A673 (cell line): Measurements from ENCODE around the gene WDR20.

ENCODE experiments used
- EZH2 ChIP-seq: fragments of 200-600 bp; sonication (generic); IDR thresholded peaks from 2 replicates; pipeline ENCODE4 v1.6.1; 2017; ENCODE audit warnings: borderline replicate concordance, low read depth, mild to moderate bottlenecking, mixed read lengths, antibody characterized with exemption, low read length; ENCODE audit not compliant: poor library complexity, severe bottlenecking
- TF ChIP-seq, protein P1 (sequence below): fragments of 300-800, 200-600 bp; sonication (generic); conservative IDR thresholded peaks from 2 replicates; pipeline ENCODE4 v1.5.1; 2017; ENCODE audit warnings: low read depth, mild to moderate bottlenecking, antibody characterized with exemption, low read length, moderate library complexity, mixed read lengths

DNA sequence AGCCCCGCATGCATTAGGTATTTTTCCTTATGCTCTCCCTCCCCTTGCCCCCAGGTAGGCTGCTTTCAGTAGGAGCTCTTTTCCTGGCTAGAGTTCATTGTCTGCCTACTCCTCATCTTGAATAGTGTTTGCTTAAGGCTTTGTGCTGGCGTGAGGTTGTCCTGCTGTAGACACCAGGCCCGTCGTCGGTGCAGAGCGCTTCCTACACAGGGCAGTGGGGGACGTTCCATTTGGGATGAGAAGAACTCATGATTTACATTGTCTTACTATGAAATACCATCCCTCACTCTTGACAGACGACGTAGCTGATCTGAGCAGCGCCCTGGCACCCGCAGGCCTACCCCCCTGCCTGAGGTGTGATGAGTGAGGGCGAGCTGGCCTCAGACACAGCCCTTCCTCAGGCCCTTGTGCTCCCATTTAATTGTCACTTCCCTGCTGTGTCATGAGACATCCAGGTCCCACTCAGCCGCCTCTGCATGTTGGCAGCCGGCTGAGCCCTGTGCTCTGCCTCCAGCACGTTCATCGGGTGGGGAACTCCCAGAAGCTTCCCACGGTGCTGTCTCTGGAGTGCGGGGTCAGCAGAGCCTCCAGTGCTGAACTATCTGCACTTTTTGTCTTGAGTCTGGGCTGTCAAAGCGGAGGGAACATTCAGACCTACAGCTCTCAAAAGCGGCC lies 76.0 kb downstream of the WDR20 start:
- TF ChIP-seq, protein P1, sequence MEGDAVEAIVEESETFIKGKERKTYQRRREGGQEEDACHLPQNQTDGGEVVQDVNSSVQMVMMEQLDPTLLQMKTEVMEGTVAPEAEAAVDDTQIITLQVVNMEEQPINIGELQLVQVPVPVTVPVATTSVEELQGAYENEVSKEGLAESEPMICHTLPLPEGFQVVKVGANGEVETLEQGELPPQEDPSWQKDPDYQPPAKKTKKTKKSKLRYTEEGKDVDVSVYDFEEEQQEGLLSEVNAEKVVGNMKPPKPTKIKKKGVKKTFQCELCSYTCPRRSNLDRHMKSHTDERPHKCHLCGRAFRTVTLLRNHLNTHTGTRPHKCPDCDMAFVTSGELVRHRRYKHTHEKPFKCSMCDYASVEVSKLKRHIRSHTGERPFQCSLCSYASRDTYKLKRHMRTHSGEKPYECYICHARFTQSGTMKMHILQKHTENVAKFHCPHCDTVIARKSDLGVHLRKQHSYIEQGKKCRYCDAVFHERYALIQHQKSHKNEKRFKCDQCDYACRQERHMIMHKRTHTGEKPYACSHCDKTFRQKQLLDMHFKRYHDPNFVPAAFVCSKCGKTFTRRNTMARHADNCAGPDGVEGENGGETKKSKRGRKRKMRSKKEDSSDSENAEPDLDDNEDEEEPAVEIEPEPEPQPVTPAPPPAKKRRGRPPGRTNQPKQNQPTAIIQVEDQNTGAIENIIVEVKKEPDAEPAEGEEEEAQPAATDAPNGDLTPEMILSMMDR, result no peak
- no peak for TF ChIP-seq EZH2
